ENCODE measurements around the gene SMG6.

DNA sequence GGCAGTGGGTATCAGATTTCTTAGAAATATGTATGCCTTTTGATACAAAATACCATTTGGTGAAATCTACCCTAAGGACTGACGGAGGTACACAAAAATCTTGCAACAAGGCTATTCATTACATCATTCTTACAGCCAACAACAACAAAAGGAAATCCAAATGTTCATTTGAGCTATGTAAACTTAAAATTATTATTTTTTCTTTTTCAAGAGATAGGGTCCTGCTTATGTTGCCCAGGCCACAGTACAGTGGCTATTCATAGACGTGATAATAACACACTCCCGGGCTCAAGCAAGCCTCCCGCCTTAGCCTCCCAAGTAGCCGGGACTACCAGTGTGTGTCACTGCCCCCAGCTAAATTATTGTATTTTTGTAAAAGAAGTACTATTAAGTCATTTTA is 9.2 kb upstream of the SMG6 start:
- TF ChIP-seq EP300 (IDR thresholded peaks at IDR 0.05; ENCODE audit: borderline replicate concordance) (no peak), TEAD4 (IDR thresholded peaks at IDR 0.05) (no peak), USF1 (IDR thresholded peaks at IDR 0.05) (no peak), TAF1 (IDR thresholded peaks at IDR 0.05; ENCODE audit: low read depth) (no peak), RAD21 (IDR thresholded peaks at IDR 0.05; ENCODE audit: low read depth) (no peak), REST (IDR thresholded peaks at IDR 0.05; ENCODE audit: low read depth) (no peak), MAX (IDR thresholded peaks at IDR 0.05) (no peak), YY1 (IDR thresholded peaks at IDR 0.05; ENCODE audit: low read depth) (no peak), CEBPB (IDR thresholded peaks at IDR 0.05) (no peak), EGR1 (IDR thresholded peaks at IDR 0.05) (no peak), TCF12 (IDR thresholded peaks at IDR 0.05; ENCODE audit: low read depth) (no peak), CREB1 (IDR thresholded peaks at IDR 0.05; ENCODE audit: low read depth) (no peak), FOXM1 (IDR thresholded peaks at IDR 0.05; ENCODE audit: borderline replicate concordance, low read depth) (no peak), ZBTB7A (IDR thresholded peaks at IDR 0.05; ENCODE audit: low read depth) (no peak)

All from Ishikawa (cell line).